Neural crest cell (in vitro differentiated cells): ENCODE measurements around the gene HEBP2. TPM values are rescaled to one million over a fixed set of nuclear protein-coding genes. Genes with fewer than 3 reads are reported as not detected.
A peak's percentile ranks its signal among the peaks of the same experiment; 100 is the strongest.

Experiments used
- DNase-seq: peaks from one replicate; pipeline ENCODE4 v3.0.0; 2021; ENCODE audit warnings: low read depth, mixed read lengths, low spot score
- H3K27ac Mint-ChIP-seq: one replicate; pipeline ENCODE4 v1.8.0; 2021; ENCODE audit warnings: mild to moderate bottlenecking, mixed read lengths; ENCODE audit not compliant: unreplicated experiment
- H3K27me3 Mint-ChIP-seq: 2 replicates; pipeline ENCODE4 v1.8.0; 2021; ENCODE audit warnings: low read depth, mild to moderate bottlenecking, mixed read lengths
- H3K36me3 Mint-ChIP-seq: 2 replicates; pipeline ENCODE4 v1.8.0; 2021; ENCODE audit warnings: low read depth, mild to moderate bottlenecking, mixed read lengths
- H3K4me1 Mint-ChIP-seq: 2 replicates; pipeline ENCODE4 v1.8.0; 2021; ENCODE audit warnings: mixed read lengths
- H3K4me3 Mint-ChIP-seq: one replicate; pipeline ENCODE4 v1.8.0; 2021; ENCODE audit warnings: mild to moderate bottlenecking, mixed read lengths
- H3K9me3 Mint-ChIP-seq: 2 replicates; pipeline ENCODE4 v1.8.0; 2021; ENCODE audit warnings: mixed read lengths
- total RNA-seq: library from RNA; stranded (reverse); gene quantifications from 2 replicates; pipeline ENCODE4 v1.2.1, GENCODE V29; 2021
- TF ChIP-seq, protein P1 (sequence below): fragments of 200-600 bp; sonication (generic); conservative IDR thresholded peaks from 2 replicates; pipeline ENCODE4 v1.5.0; 2021; ENCODE audit warnings: antibody characterized with exemption, mild to moderate bottlenecking

HEBP2 gene
- total RNA-seq, 1 donor from 2014 or later, result 26.5 TPM

- H3K4me1 Mint-ChIP-seq, result peaks cover 10% of the 10 kb centered on the region
- DNase-seq, result no peak
- no peak overlapping the region for H3K4me3 Mint-ChIP-seq
Measured at GRCh38 chr6:138427701-138428100, 23.7 kb downstream of the HEBP2 start.

GRCh38 chr6:138428944-138429598 is 25.0 kb downstream of the HEBP2 start:
- no peak for DNase-seq
- Mint-ChIP-seq H3K27me3 (no peaks in the 10 kb centered on the region), H3K9me3 (no peaks in the 10 kb centered on the region), H3K4me1 (peaks cover 10% of the 10 kb centered on the region), H3K27ac (peak overlapping the region; percentile 68), H3K36me3 (peaks cover 4% of the 10 kb centered on the region), H3K4me3 (no peak overlapping the region)
- TF ChIP-seq, protein P1, sequence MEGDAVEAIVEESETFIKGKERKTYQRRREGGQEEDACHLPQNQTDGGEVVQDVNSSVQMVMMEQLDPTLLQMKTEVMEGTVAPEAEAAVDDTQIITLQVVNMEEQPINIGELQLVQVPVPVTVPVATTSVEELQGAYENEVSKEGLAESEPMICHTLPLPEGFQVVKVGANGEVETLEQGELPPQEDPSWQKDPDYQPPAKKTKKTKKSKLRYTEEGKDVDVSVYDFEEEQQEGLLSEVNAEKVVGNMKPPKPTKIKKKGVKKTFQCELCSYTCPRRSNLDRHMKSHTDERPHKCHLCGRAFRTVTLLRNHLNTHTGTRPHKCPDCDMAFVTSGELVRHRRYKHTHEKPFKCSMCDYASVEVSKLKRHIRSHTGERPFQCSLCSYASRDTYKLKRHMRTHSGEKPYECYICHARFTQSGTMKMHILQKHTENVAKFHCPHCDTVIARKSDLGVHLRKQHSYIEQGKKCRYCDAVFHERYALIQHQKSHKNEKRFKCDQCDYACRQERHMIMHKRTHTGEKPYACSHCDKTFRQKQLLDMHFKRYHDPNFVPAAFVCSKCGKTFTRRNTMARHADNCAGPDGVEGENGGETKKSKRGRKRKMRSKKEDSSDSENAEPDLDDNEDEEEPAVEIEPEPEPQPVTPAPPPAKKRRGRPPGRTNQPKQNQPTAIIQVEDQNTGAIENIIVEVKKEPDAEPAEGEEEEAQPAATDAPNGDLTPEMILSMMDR, result peak; percentile 76

More at GRCh38 chr6:138427701-138428100, 23.7 kb downstream of the HEBP2 start:
- Mint-ChIP-seq H3K36me3 (peaks cover 8% of the 10 kb centered on the region), H3K27me3 (no peaks in the 10 kb centered on the region), H3K9me3 (no peaks in the 10 kb centered on the region), H3K27ac (no peak overlapping the region)
- TF ChIP-seq, protein P1, result no peak

DNA sequence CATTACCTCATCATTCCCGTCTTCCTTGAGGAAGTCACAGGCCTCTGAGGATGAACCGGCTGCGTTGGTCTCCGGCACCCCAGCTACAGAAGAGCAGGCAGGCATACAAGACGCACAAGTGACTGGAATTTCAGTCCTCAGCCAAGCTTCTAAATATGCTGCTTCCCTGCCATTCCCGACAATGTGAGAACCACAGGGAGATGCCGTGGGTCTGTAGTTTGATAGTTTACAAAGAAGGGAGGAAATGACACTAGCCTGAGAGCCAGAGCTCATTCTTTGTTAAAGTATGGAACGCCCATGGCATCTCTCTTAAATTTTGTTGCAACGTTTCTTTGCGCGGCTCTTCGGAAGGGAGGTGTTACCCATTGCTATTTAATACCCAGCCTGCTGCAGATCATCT is 25.7 kb downstream of the HEBP2 start:
- Mint-ChIP-seq H3K4me3 (no peak overlapping the region), H3K27me3 (no peaks in the 10 kb centered on the region)
- DNase-seq, result no peak

GRCh38 chr6:138430361-138431145 is 26.5 kb downstream of the HEBP2 start:
- TF ChIP-seq, protein P1, result no peak
- H3K27me3 Mint-ChIP-seq, result no peaks in the 10 kb centered on the region
- DNase-seq, result no peak
- no peak overlapping the region for H3K4me3 Mint-ChIP-seq
- no peaks in the 10 kb centered on the region for H3K9me3 Mint-ChIP-seq
- no peak overlapping the region for H3K27ac Mint-ChIP-seq
- H3K36me3 Mint-ChIP-seq, result peaks cover 1% of the 10 kb centered on the region
- peaks cover 10% of the 10 kb centered on the region for H3K4me1 Mint-ChIP-seq

More for the DNA sequence above, 25.7 kb downstream of the HEBP2 start:
- H3K36me3 Mint-ChIP-seq, result peaks cover 4% of the 10 kb centered on the region
- TF ChIP-seq, protein P1, result no peak
- peaks cover 10% of the 10 kb centered on the region for H3K4me1 Mint-ChIP-seq
- H3K9me3 Mint-ChIP-seq, result no peaks in the 10 kb centered on the region
- no peak overlapping the region for H3K27ac Mint-ChIP-seq

DNA sequence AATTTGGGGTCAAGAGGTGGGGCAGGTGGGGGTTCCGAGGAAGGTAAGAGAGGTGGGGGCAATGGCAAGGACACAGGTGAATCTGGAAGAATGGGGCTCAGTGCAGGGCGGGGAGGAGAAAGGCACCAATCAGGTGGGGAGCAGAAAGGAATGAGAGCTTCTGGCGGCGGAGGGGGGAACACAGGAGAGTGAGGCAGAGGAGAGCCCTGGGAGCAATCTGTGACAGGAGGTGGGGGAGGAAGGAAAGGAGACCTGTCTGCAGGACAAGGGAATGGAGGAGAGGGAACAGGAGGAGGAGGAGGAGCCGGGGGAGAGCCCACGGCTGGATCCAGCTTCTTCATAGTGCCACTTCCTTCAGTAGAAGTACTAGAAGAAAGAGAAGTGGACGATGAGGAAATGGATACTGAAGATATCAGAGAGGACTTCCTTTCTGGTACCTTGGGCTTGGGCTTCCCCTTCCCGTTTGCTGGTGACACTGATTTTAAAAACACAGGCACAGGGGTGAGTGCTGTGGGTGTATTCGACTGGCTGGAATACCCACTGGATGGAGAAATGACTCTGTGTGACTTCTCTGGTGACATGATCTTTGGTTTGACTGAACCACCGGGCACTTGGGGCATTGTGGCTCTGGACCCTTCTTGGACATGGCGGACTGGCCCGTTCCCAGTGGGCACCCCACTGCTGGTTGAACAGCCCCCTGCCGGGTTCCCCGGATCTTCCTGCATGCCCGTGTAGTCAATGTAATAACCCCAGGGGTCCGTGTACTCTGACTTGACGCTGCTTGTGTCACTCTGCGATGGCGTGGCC is 27.4 kb downstream of the HEBP2 start:
- no peak for DNase-seq

More for the DNA sequence above, 27.4 kb downstream of the HEBP2 start:
- H3K36me3 Mint-ChIP-seq, result peaks cover 5% of the 10 kb centered on the region
- H3K4me1 Mint-ChIP-seq, result peaks cover 10% of the 10 kb centered on the region
- no peaks in the 10 kb centered on the region for H3K27me3 Mint-ChIP-seq
- H3K4me3 Mint-ChIP-seq, result no peak overlapping the region
- TF ChIP-seq, protein P1, result no peak
- peak overlapping the region; percentile 19 for H3K27ac Mint-ChIP-seq
- H3K9me3 Mint-ChIP-seq, result no peaks in the 10 kb centered on the region
